ENCODE data around the gene PFKFB2. TPM values are rescaled to one million over a fixed set of nuclear protein-coding genes. Genes with fewer than 3 reads are reported as not detected.

Gene PFKFB2
- polyA plus RNA-seq, 1 donor from 2014 or later: 9.8 TPM

GRCh38 chr1:207031016-207031415 lies 22.1 kb upstream of the PFKFB2 start:
- no peak overlapping the region for H2AFZ ChIP-seq (ENCODE audit: low read depth, low read length)
- no peaks in the 10 kb centered on the region for H3K79me2 ChIP-seq (replicated peaks; ENCODE audit: insufficient read depth, low read length)
- H4K20me1 ChIP-seq (ENCODE audit: insufficient read depth): no peaks in the 10 kb centered on the region
- H3K9me2 ChIP-seq (ENCODE audit: insufficient read depth, low read length): no peaks in the 10 kb centered on the region
- no peak overlapping the region for H3K9ac ChIP-seq (ENCODE audit: low read length)
- no peaks in the 10 kb centered on the region for H3K9me3 ChIP-seq (ENCODE audit: low read length)
- H3K4me3 ChIP-seq (ENCODE audit: low read length): no peak overlapping the region
- no peak overlapping the region for H3K4me2 ChIP-seq (ENCODE audit: low read length)
- TF ChIP-seq EZH2 (IDR thresholded peaks at IDR 0.05; ENCODE audit: borderline replicate concordance, insufficient read depth, low read length, poor library complexity, severe bottlenecking): no peak
- TF ChIP-seq EP300 (conservative IDR thresholded peaks at IDR 0.05; ENCODE audit: poor library complexity, severe bottlenecking): no peak
- no peak for TF ChIP-seq RAD21 (conservative IDR thresholded peaks at IDR 0.05)
- TF ChIP-seq TAF1 (IDR thresholded peaks at IDR 0.05; ENCODE audit: low read depth): no peak
- TF ChIP-seq MXI1 (conservative IDR thresholded peaks at IDR 0.05; ENCODE audit: poor library complexity, severe bottlenecking): no peak
- no peak for TF ChIP-seq POLR2AphosphoS5 (IDR thresholded peaks at IDR 0.05)
- TF ChIP-seq CTCF (IDR thresholded peaks at IDR 0.05; ENCODE audit: poor library complexity, severe bottlenecking): no peak
- TF ChIP-seq REST (IDR thresholded peaks at IDR 0.05; ENCODE audit: borderline replicate concordance): no peak
- TF ChIP-seq SMC3 (conservative IDR thresholded peaks at IDR 0.05; ENCODE audit: poor library complexity): no peak
- no peaks in the 10 kb centered on the region for H3F3A ChIP-seq (ENCODE audit: insufficient read depth, low read length, poor library complexity, severe bottlenecking)
- H3K36me3 ChIP-seq (ENCODE audit: insufficient read depth, low read length): no peaks in the 10 kb centered on the region
- no peaks in the 10 kb centered on the region for H3K27me3 ChIP-seq (ENCODE audit: insufficient read depth, low read depth, low read length)
- no peak overlapping the region for H3K27ac ChIP-seq (ENCODE audit: low read length)

GRCh38 chr1:207031632-207032264 lies 21.3 kb upstream of the PFKFB2 start:
- no peak overlapping the region for H3K9ac ChIP-seq (ENCODE audit: low read length)

More at GRCh38 chr1:207031632-207032264, 21.3 kb upstream of the PFKFB2 start:
- Histone ChIP-seq H3K9me3 (ENCODE audit: low read length) (no peaks in the 10 kb centered on the region), H3K9me2 (ENCODE audit: insufficient read depth, low read length) (no peaks in the 10 kb centered on the region), H3K27me3 (ENCODE audit: insufficient read depth, low read depth, low read length) (no peaks in the 10 kb centered on the region), H3K79me2 (replicated peaks; ENCODE audit: insufficient read depth, low read length) (no peaks in the 10 kb centered on the region), H2AFZ (ENCODE audit: low read depth, low read length) (no peak overlapping the region), H3K36me3 (ENCODE audit: insufficient read depth, low read length) (no peaks in the 10 kb centered on the region), H3K4me3 (ENCODE audit: low read length) (no peak overlapping the region), H4K20me1 (ENCODE audit: insufficient read depth) (no peaks in the 10 kb centered on the region), H3K27ac (ENCODE audit: low read length) (no peak overlapping the region), H3K4me2 (ENCODE audit: low read length) (no peak overlapping the region), H3F3A (ENCODE audit: insufficient read depth, low read length, poor library complexity, severe bottlenecking) (no peaks in the 10 kb centered on the region)
- TF ChIP-seq TAF1 (IDR thresholded peaks at IDR 0.05; ENCODE audit: low read depth): no peak
- TF ChIP-seq SMC3 (conservative IDR thresholded peaks at IDR 0.05; ENCODE audit: poor library complexity): no peak
- no peak for TF ChIP-seq CTCF (IDR thresholded peaks at IDR 0.05; ENCODE audit: poor library complexity, severe bottlenecking)
- no peak for TF ChIP-seq RAD21 (conservative IDR thresholded peaks at IDR 0.05)
- TF ChIP-seq EZH2 (IDR thresholded peaks at IDR 0.05; ENCODE audit: borderline replicate concordance, insufficient read depth, low read length, poor library complexity, severe bottlenecking): no peak
- no peak for TF ChIP-seq REST (IDR thresholded peaks at IDR 0.05; ENCODE audit: borderline replicate concordance)
- TF ChIP-seq POLR2AphosphoS5 (IDR thresholded peaks at IDR 0.05): no peak
- TF ChIP-seq EP300 (conservative IDR thresholded peaks at IDR 0.05; ENCODE audit: poor library complexity, severe bottlenecking): no peak
- no peak for TF ChIP-seq MXI1 (conservative IDR thresholded peaks at IDR 0.05; ENCODE audit: poor library complexity, severe bottlenecking)
